Measurements from ENCODE around the gene TULP3. TPM values are rescaled to one million over a fixed set of nuclear protein-coding genes. Genes with fewer than 3 reads are reported as not detected.

Gene TULP3
- total RNA-seq, 1 experiment from 2014 or later: 11.7 TPM

DNA sequence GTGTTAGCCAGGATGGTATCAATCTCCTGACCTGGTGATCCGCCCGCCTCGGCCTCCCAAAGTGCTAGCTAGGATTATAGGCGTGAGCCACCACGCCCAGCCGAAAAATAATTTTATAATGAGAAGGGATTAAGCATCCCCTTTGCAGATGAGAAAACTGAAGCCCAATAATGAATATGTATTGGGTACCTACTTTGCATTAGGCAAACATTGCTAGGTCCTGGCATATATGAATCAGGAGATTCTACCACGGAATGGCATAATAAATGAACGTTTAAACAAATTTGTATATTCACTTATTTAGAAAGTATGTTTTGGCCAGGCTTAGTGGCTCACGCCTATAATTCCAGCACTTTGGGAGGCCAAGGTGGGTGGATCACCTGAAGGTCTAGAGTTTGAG, 32.4 kb downstream of the TULP3 start:
- DNase-seq: no peak
- H3K27ac ChIP-seq (ENCODE audit: low read length): no peak overlapping the region
- no peak overlapping the region for H3K4me3 ChIP-seq (ENCODE audit: low read length)
- H3K4me1 ChIP-seq (ENCODE audit: low read length): no peaks in the 10 kb centered on the region
- no peaks in the 10 kb centered on the region for H3K27me3 ChIP-seq (ENCODE audit: low read length)
- H2AFZ ChIP-seq (ENCODE audit: low read length): no peak overlapping the region
- no peaks in the 10 kb centered on the region for H3K9me2 ChIP-seq (replicated peaks; ENCODE audit: insufficient read depth, low read length)
- H4K20me1 ChIP-seq (ENCODE audit: insufficient read depth, low read depth, low read length): no peaks in the 10 kb centered on the region
- H3K4me2 ChIP-seq (ENCODE audit: low read depth, low read length, poor library complexity, severe bottlenecking): no peak overlapping the region
- H3K9ac ChIP-seq (ENCODE audit: low read length): no peak overlapping the region
- H3K79me2 ChIP-seq (ENCODE audit: low read length): no peaks in the 10 kb centered on the region; the same call in 1 of the 2 replicates
- H3K9me3 ChIP-seq (ENCODE audit: low read length): no peaks in the 10 kb centered on the region
- H3K36me3 ChIP-seq (ENCODE audit: insufficient read depth, low read length): peaks cover 4% of the 10 kb centered on the region; the same call in 1 of the 2 replicates

DNA sequence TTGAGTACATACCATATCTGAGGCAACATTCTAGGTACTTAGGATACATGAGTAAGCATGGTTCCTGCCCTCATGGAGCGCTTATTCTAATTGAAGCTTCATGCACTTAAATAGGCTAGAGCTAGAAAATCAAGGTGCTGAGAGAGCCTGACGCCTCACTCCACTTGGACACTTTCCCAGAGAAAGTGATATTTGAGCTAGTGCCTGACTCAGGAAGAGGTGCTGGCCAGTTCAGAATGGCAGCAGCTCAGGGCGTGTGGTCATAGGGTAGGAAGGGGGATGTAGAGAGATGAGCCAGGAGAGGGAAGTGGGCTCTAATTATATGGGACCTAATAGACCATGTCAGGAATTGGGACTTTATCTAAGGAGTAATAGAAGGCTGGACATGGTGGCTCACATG, 33.3 kb downstream of the TULP3 start:
- Histone ChIP-seq H2AFZ (ENCODE audit: low read length) (no peak overlapping the region), H3K9me3 (ENCODE audit: low read length) (no peaks in the 10 kb centered on the region), H3K4me1 (ENCODE audit: low read length) (no peaks in the 10 kb centered on the region), H3K36me3 (ENCODE audit: insufficient read depth, low read length) (peaks cover 4% of the 10 kb centered on the region; the same call in 1 of the 2 replicates), H3K4me3 (ENCODE audit: low read length) (no peak overlapping the region), H3K9me2 (replicated peaks; ENCODE audit: insufficient read depth, low read length) (no peaks in the 10 kb centered on the region), H3K27ac (ENCODE audit: low read length) (no peak overlapping the region), H3K4me2 (ENCODE audit: low read depth, low read length, poor library complexity, severe bottlenecking) (no peak overlapping the region), H4K20me1 (ENCODE audit: insufficient read depth, low read depth, low read length) (no peaks in the 10 kb centered on the region), H3K9ac (ENCODE audit: low read length) (no peak overlapping the region), H3K79me2 (ENCODE audit: low read length) (no peaks in the 10 kb centered on the region; the same call in 1 of the 2 replicates), H3K27me3 (ENCODE audit: low read length) (no peaks in the 10 kb centered on the region)
- no peak for DNase-seq

DNA sequence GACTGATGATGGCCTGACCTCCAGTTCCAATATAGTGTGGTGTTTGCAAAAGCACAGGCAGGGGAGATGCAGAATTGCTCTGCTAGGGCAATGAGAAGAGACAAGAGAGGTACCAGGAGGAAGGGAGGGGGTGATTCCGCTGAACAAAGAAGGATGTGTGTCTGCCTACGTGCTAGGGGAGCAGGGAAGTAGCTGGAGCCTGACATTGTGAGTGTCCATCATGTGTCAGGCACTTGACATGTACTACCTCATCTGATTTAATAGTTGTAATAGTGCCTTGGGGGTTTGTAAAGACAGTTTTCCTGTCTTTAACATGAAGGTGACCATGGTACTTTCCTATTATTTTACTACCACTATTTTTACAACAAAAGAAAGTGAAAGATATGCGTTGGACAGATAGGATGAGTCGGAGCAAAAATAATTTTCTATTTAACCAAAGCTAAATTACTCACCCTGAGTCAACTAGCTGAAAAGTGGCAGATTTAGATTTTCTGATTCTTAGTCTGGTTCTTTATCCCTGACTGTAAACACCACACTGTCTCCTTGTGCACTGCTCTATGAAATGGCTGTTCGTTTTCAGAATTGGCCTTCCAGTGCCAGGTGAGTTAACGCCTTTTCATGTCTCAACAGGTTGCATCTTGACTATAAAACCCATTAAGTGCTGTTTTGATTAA, 34.8 kb downstream of the TULP3 start:
- Histone ChIP-seq H3K27me3 (ENCODE audit: low read length) (no peaks in the 10 kb centered on the region), H3K4me1 (ENCODE audit: low read length) (no peaks in the 10 kb centered on the region), H3K4me3 (ENCODE audit: low read length) (no peak overlapping the region), H3K4me2 (ENCODE audit: low read depth, low read length, poor library complexity, severe bottlenecking) (no peak overlapping the region), H2AFZ (ENCODE audit: low read length) (no peak overlapping the region), H3K9me2 (replicated peaks; ENCODE audit: insufficient read depth, low read length) (no peaks in the 10 kb centered on the region), H3K9ac (ENCODE audit: low read length) (no peak overlapping the region), H3K27ac (ENCODE audit: low read length) (no peak overlapping the region), H3K79me2 (ENCODE audit: low read length) (no peaks in the 10 kb centered on the region), H4K20me1 (ENCODE audit: insufficient read depth, low read depth, low read length) (no peaks in the 10 kb centered on the region), H3K9me3 (ENCODE audit: low read length) (no peaks in the 10 kb centered on the region), H3K36me3 (ENCODE audit: insufficient read depth, low read length) (peaks cover 4% of the 10 kb centered on the region; the same call in 1 of the 2 replicates)
- DNase-seq: no peak

DNA sequence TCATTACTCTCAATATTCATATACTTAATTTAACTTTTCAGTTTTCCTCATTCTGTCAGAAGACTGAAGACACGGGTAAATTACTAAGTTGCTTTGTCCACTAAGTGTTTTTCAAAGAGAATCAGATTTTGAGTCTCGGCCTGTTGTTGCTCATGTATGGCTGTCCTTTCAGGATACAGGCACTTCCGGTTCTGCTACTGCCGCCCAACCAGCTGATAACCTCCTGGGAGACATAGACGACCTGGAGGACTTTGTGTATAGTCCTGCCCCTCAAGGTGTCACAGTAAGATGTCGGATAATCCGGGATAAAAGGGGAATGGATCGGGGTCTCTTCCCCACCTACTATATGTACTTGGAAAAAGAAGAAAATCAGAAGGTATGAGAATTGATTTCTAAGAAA, 40.2 kb downstream of the TULP3 start:
- Histone ChIP-seq H2AFZ (ENCODE audit: low read length) (no peak overlapping the region), H3K4me1 (ENCODE audit: low read length) (peaks cover 7% of the 10 kb centered on the region; the same call in 1 of the 2 replicates), H3K4me3 (ENCODE audit: low read length) (no peak overlapping the region), H3K27me3 (ENCODE audit: low read length) (no peaks in the 10 kb centered on the region), H3K9ac (ENCODE audit: low read length) (no peak overlapping the region), H3K36me3 (ENCODE audit: insufficient read depth, low read length) (0 out of 2 replicates have a peak, but pooled peaks cover 3% of the 10 kb centered on the region), H3K79me2 (ENCODE audit: low read length) (no peaks in the 10 kb centered on the region), H3K4me2 (ENCODE audit: low read depth, low read length, poor library complexity, severe bottlenecking) (no peak overlapping the region), H3K9me2 (replicated peaks; ENCODE audit: insufficient read depth, low read length) (no peaks in the 10 kb centered on the region), H4K20me1 (ENCODE audit: insufficient read depth, low read depth, low read length) (no peaks in the 10 kb centered on the region), H3K27ac (ENCODE audit: low read length) (no peak overlapping the region), H3K9me3 (ENCODE audit: low read length) (no peaks in the 10 kb centered on the region)
- no peak for DNase-seq

DNA sequence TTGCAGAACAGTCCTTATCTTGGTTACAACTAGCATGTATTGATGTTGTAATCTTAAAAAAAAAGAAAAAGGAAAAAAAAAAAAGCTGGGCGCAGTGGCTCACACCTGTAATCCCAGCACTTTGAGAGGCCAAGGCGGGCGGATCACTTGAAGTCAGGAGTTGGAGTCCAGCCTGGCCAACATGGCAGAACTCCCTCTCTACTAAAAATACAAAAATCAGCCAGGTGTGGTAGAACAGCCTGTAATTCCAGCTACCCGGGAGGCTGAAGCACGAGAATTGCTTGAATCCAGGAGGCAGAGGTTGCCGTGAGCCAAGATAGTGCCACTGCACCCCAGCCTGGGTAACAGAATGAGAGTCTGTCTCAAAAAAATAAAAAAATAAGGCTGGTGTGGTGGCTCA, 42.9 kb downstream of the TULP3 start:
- H3K9me3 ChIP-seq (ENCODE audit: low read length): no peaks in the 10 kb centered on the region
- H3K4me2 ChIP-seq (ENCODE audit: low read depth, low read length, poor library complexity, severe bottlenecking): no peak overlapping the region
- DNase-seq: no peak
- H3K79me2 ChIP-seq (ENCODE audit: low read length): no peaks in the 10 kb centered on the region
- no peak overlapping the region for H3K27ac ChIP-seq (ENCODE audit: low read length)
- H4K20me1 ChIP-seq (ENCODE audit: insufficient read depth, low read depth, low read length): no peaks in the 10 kb centered on the region
- H3K36me3 ChIP-seq (ENCODE audit: insufficient read depth, low read length): 0 out of 2 replicates have a peak, but pooled peaks cover 3% of the 10 kb centered on the region
- no peak overlapping the region for H2AFZ ChIP-seq (ENCODE audit: low read length)
- no peak overlapping the region for H3K4me3 ChIP-seq (ENCODE audit: low read length)
- H3K4me1 ChIP-seq (ENCODE audit: low read length): peaks cover 7% of the 10 kb centered on the region; the same call in 1 of the 2 replicates
- H3K27me3 ChIP-seq (ENCODE audit: low read length): no peaks in the 10 kb centered on the region
- no peak overlapping the region for H3K9ac ChIP-seq (ENCODE audit: low read length)
- H3K9me2 ChIP-seq (replicated peaks; ENCODE audit: insufficient read depth, low read length): no peaks in the 10 kb centered on the region

DNA sequence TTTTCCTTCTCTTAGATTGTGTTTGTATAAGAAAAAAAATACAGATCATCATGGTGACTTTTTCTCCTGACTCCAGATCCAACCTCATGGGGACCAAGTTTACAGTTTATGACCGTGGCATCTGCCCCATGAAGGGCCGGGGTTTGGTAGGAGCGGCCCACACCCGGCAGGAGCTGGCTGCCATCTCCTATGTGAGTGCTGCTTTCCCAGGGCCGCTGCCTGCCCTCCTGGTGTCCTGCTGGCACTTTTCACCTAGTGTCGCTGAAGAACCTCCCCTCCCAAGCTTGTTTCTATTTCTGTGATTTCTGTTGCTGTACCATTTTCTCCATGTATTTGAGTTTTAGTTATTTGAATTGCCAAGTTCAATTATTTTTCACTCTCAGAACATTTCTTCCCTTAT, 43.7 kb downstream of the TULP3 start:
- Histone ChIP-seq H3K36me3 (ENCODE audit: insufficient read depth, low read length) (0 out of 2 replicates have a peak, but pooled peaks cover 3% of the 10 kb centered on the region), H3K27ac (ENCODE audit: low read length) (no peak overlapping the region), H2AFZ (ENCODE audit: low read length) (no peak overlapping the region), H3K9ac (ENCODE audit: low read length) (no peak overlapping the region), H3K4me1 (ENCODE audit: low read length) (peaks cover 7% of the 10 kb centered on the region; the same call in 1 of the 2 replicates), H3K27me3 (ENCODE audit: low read length) (no peaks in the 10 kb centered on the region), H4K20me1 (ENCODE audit: insufficient read depth, low read depth, low read length) (no peaks in the 10 kb centered on the region), H3K9me2 (replicated peaks; ENCODE audit: insufficient read depth, low read length) (no peaks in the 10 kb centered on the region), H3K4me3 (ENCODE audit: low read length) (no peak overlapping the region), H3K4me2 (ENCODE audit: low read depth, low read length, poor library complexity, severe bottlenecking) (no peak overlapping the region), H3K79me2 (ENCODE audit: low read length) (no peaks in the 10 kb centered on the region), H3K9me3 (ENCODE audit: low read length) (no peaks in the 10 kb centered on the region)
- DNase-seq: no peak

DNA sequence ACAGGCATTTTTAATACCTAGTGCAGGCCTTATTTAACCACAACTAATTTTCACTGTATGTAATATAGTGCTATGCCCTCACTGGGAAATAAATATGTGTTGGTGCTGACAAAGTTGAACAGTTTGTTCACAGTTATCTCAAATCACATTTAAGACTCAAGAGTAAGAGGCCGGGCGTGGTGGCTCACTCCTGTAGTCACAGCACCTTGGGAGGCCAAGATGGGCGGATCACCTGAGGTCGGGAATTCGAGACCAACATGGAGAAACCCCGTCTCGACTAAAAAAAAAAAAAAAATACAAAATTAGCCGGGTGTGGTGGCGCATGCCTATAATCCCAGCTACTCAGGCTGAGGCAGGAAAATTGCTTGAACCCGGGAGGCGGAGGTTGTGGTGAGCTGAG, 45.6 kb downstream of the TULP3 start:
- no peak for DNase-seq
- Histone ChIP-seq H3K9ac (ENCODE audit: low read length) (no peak overlapping the region), H3K4me3 (ENCODE audit: low read length) (no peak overlapping the region), H3K9me3 (ENCODE audit: low read length) (no peaks in the 10 kb centered on the region), H4K20me1 (ENCODE audit: insufficient read depth, low read depth, low read length) (no peaks in the 10 kb centered on the region), H3K36me3 (ENCODE audit: insufficient read depth, low read length) (no peaks in the 10 kb centered on the region), H3K9me2 (replicated peaks; ENCODE audit: insufficient read depth, low read length) (no peaks in the 10 kb centered on the region), H3K27me3 (ENCODE audit: low read length) (no peaks in the 10 kb centered on the region), H3K79me2 (ENCODE audit: low read length) (no peaks in the 10 kb centered on the region), H3K4me1 (ENCODE audit: low read length) (peaks cover 6% of the 10 kb centered on the region; the same call in 1 of the 2 replicates), H3K4me2 (ENCODE audit: low read depth, low read length, poor library complexity, severe bottlenecking) (no peak overlapping the region), H2AFZ (ENCODE audit: low read length) (no peak overlapping the region), H3K27ac (ENCODE audit: low read length) (no peak overlapping the region)

DNA sequence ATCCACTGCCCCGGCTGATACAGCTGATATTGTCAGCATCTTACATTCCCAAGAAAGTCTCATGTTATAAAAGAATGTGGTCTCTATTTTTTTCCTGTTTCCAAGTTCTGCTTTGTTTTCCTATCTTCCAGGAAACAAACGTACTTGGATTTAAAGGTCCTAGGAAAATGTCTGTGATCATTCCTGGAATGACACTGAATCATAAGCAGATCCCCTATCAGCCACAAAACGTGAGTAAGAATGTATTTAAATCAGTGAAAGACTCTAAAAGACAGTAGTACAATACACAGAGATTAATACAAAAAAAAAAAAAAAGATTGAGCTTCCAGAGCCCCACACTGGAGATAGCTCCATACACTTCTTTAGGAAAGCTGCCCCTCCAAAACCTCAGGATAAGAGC, 46.8 kb downstream of the TULP3 start:
- H3K79me2 ChIP-seq (ENCODE audit: low read length): no peaks in the 10 kb centered on the region
- no peak overlapping the region for H3K4me2 ChIP-seq (ENCODE audit: low read depth, low read length, poor library complexity, severe bottlenecking)
- no peak overlapping the region for H3K4me3 ChIP-seq (ENCODE audit: low read length)
- H3K9ac ChIP-seq (ENCODE audit: low read length): no peak overlapping the region
- no peak overlapping the region for H3K27ac ChIP-seq (ENCODE audit: low read length)
- no peaks in the 10 kb centered on the region for H3K36me3 ChIP-seq (ENCODE audit: insufficient read depth, low read length)
- no peaks in the 10 kb centered on the region for H3K4me1 ChIP-seq (ENCODE audit: low read length)
- no peak for DNase-seq
- no peaks in the 10 kb centered on the region for H3K9me3 ChIP-seq (ENCODE audit: low read length)
- H4K20me1 ChIP-seq (ENCODE audit: insufficient read depth, low read depth, low read length): no peaks in the 10 kb centered on the region
- no peaks in the 10 kb centered on the region for H3K9me2 ChIP-seq (replicated peaks; ENCODE audit: insufficient read depth, low read length)
- no peak overlapping the region for H2AFZ ChIP-seq (ENCODE audit: low read length)
- H3K27me3 ChIP-seq (ENCODE audit: low read length): no peaks in the 10 kb centered on the region
